Measurements from ENCODE around the gene GPR108. TPM values are rescaled to one million over a fixed set of nuclear protein-coding genes. Genes with fewer than 3 reads are reported as not detected.

GPR108 gene
- polyA plus RNA-seq, 1 donor from 2014 or later, result 24.6 TPM

DNA sequence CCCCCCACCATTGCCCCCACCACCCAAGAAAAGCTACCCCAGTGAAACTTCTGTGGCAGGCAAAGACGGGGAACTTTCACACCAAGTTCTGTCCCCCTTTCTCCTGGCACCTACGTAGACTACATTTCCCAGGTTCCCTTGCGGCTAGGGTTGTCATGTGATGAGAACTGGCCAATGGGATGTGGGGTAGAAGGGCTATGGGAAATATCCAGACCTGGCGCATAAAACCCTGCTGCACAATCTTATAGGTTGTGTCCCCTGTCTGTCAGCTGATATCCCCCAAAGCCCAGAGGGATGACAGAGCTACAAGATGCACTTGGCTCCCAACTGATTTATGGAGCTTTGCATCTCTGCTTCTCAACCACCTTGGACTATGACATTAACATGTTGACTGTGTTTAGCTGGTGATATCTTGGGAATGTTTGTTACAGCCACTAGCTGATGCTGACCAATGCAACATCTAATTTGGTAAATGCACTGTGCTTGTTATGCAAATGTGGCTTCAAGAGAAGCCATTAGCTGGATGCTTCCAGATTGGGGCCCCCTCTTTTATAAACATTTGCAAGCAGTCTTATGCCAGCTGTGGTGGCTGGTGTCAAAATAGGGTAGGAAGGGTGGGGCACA, 23.8 kb upstream of the GPR108 start:
- no peaks in the 10 kb centered on the region for H3F3A ChIP-seq (ENCODE audit: insufficient read depth, low read length, poor library complexity, severe bottlenecking)
- H3K4me2 ChIP-seq (ENCODE audit: low read length), result no peak overlapping the region
- H3K9me2 ChIP-seq (ENCODE audit: insufficient read depth, low read length), result no peaks in the 10 kb centered on the region
- no peaks in the 10 kb centered on the region for H3K79me2 ChIP-seq (replicated peaks; ENCODE audit: insufficient read depth, low read length)
- no peaks in the 10 kb centered on the region for H4K20me1 ChIP-seq (ENCODE audit: insufficient read depth)
- H3K9me3 ChIP-seq (ENCODE audit: low read length), result no peaks in the 10 kb centered on the region
- TF ChIP-seq, protein P1, sequence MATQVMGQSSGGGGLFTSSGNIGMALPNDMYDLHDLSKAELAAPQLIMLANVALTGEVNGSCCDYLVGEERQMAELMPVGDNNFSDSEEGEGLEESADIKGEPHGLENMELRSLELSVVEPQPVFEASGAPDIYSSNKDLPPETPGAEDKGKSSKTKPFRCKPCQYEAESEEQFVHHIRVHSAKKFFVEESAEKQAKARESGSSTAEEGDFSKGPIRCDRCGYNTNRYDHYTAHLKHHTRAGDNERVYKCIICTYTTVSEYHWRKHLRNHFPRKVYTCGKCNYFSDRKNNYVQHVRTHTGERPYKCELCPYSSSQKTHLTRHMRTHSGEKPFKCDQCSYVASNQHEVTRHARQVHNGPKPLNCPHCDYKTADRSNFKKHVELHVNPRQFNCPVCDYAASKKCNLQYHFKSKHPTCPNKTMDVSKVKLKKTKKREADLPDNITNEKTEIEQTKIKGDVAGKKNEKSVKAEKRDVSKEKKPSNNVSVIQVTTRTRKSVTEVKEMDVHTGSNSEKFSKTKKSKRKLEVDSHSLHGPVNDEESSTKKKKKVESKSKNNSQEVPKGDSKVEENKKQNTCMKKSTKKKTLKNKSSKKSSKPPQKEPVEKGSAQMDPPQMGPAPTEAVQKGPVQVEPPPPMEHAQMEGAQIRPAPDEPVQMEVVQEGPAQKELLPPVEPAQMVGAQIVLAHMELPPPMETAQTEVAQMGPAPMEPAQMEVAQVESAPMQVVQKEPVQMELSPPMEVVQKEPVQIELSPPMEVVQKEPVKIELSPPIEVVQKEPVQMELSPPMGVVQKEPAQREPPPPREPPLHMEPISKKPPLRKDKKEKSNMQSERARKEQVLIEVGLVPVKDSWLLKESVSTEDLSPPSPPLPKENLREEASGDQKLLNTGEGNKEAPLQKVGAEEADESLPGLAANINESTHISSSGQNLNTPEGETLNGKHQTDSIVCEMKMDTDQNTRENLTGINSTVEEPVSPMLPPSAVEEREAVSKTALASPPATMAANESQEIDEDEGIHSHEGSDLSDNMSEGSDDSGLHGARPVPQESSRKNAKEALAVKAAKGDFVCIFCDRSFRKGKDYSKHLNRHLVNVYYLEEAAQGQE (IDR thresholded peaks at IDR 0.05; ENCODE audit: borderline replicate concordance), result no peak
- TF ChIP-seq MXI1 (conservative IDR thresholded peaks at IDR 0.05; ENCODE audit: poor library complexity, severe bottlenecking) (no peak), EZH2 (IDR thresholded peaks at IDR 0.05; ENCODE audit: borderline replicate concordance, insufficient read depth, low read length, poor library complexity, severe bottlenecking) (no peak), RAD21 (conservative IDR thresholded peaks at IDR 0.05) (no peak), POLR2AphosphoS5 (IDR thresholded peaks at IDR 0.05) (no peak), SMC3 (conservative IDR thresholded peaks at IDR 0.05; ENCODE audit: poor library complexity) (no peak), EP300 (conservative IDR thresholded peaks at IDR 0.05; ENCODE audit: poor library complexity, severe bottlenecking) (no peak)
- TF ChIP-seq, protein P2, sequence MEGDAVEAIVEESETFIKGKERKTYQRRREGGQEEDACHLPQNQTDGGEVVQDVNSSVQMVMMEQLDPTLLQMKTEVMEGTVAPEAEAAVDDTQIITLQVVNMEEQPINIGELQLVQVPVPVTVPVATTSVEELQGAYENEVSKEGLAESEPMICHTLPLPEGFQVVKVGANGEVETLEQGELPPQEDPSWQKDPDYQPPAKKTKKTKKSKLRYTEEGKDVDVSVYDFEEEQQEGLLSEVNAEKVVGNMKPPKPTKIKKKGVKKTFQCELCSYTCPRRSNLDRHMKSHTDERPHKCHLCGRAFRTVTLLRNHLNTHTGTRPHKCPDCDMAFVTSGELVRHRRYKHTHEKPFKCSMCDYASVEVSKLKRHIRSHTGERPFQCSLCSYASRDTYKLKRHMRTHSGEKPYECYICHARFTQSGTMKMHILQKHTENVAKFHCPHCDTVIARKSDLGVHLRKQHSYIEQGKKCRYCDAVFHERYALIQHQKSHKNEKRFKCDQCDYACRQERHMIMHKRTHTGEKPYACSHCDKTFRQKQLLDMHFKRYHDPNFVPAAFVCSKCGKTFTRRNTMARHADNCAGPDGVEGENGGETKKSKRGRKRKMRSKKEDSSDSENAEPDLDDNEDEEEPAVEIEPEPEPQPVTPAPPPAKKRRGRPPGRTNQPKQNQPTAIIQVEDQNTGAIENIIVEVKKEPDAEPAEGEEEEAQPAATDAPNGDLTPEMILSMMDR (IDR thresholded peaks at IDR 0.05; ENCODE audit: poor library complexity, severe bottlenecking), result no peak
- no peak overlapping the region for H3K4me3 ChIP-seq (ENCODE audit: low read length)
- H3K27ac ChIP-seq (ENCODE audit: low read length), result no peak overlapping the region
- no peak overlapping the region for H3K9ac ChIP-seq (ENCODE audit: low read length)
- no peaks in the 10 kb centered on the region for H3K36me3 ChIP-seq (ENCODE audit: insufficient read depth, low read length)
- peaks cover 9% of the 10 kb centered on the region for H3K27me3 ChIP-seq (ENCODE audit: insufficient read depth, low read depth, low read length)
- H2AFZ ChIP-seq (ENCODE audit: low read depth, low read length), result no peak overlapping the region

DNA sequence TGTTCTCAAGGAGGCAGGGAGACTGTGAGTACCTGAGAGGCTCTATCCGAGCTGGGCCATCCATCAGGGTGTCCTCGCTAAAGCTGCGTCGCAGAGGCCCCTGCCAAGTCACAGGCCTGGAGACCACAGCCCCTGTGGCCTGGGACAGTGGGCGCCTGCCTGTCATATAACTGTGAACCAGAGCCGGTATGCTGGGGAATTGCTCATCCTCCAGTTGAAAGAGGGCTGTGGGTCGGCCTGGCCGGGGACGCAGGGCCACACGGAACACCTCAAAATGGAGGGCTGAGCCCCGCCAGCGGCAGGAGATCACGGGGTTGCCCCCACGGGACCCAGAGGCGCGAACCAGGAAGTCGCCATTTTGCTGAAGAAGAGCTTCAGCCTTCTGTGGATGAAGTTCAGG, 23.2 kb upstream of the GPR108 start:
- Histone ChIP-seq H3K9ac (ENCODE audit: low read length) (no peak overlapping the region), H3F3A (ENCODE audit: insufficient read depth, low read length, poor library complexity, severe bottlenecking) (no peaks in the 10 kb centered on the region), H3K27me3 (ENCODE audit: insufficient read depth, low read depth, low read length) (peaks cover 3% of the 10 kb centered on the region), H2AFZ (ENCODE audit: low read depth, low read length) (no peak overlapping the region), H3K36me3 (ENCODE audit: insufficient read depth, low read length) (no peaks in the 10 kb centered on the region), H3K27ac (ENCODE audit: low read length) (no peak overlapping the region), H3K9me2 (ENCODE audit: insufficient read depth, low read length) (no peaks in the 10 kb centered on the region), H3K4me3 (ENCODE audit: low read length) (no peak overlapping the region), H4K20me1 (ENCODE audit: insufficient read depth) (no peaks in the 10 kb centered on the region), H3K4me2 (ENCODE audit: low read length) (no peak overlapping the region), H3K79me2 (replicated peaks; ENCODE audit: insufficient read depth, low read length) (no peaks in the 10 kb centered on the region), H3K9me3 (ENCODE audit: low read length) (no peaks in the 10 kb centered on the region)
- TF ChIP-seq POLR2AphosphoS5 (IDR thresholded peaks at IDR 0.05), result no peak
- TF ChIP-seq SMC3 (conservative IDR thresholded peaks at IDR 0.05; ENCODE audit: poor library complexity), result no peak
- TF ChIP-seq, protein P1 (IDR thresholded peaks at IDR 0.05; ENCODE audit: borderline replicate concordance), result no peak
- TF ChIP-seq EZH2 (IDR thresholded peaks at IDR 0.05; ENCODE audit: borderline replicate concordance, insufficient read depth, low read length, poor library complexity, severe bottlenecking), result no peak
- TF ChIP-seq, protein P2 (IDR thresholded peaks at IDR 0.05; ENCODE audit: poor library complexity, severe bottlenecking), result no peak
- TF ChIP-seq RAD21 (conservative IDR thresholded peaks at IDR 0.05), result no peak
- no peak for TF ChIP-seq TAF1 (IDR thresholded peaks at IDR 0.05; ENCODE audit: low read depth)
- no peak for TF ChIP-seq MXI1 (conservative IDR thresholded peaks at IDR 0.05; ENCODE audit: poor library complexity, severe bottlenecking)
- TF ChIP-seq EP300 (conservative IDR thresholded peaks at IDR 0.05; ENCODE audit: poor library complexity, severe bottlenecking), result no peak
